Measurements from ENCODE around the gene COL4A2.

COL4A2 gene

DNA sequence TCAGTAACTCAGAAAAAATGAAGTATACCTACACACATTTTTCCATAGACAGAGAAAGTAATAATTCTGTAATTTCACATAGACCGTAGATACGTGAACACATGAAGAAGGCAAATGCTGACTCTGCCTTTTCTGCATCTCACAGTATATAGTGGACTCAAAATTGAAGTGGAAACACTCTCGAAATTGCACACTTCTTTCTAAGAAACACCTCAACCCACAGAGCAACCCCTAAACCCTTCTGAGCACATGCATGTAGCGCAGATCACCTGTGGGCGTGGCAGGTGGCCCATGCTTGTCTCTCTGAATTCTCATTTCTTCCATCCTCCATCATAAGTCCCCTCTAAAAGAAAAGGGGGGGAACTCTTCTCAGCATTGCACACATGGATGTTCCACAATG lies 34.9 kb upstream of the COL4A2 start:
- DNase-seq (ENCODE audit: low read depth), result no peak

DNA sequence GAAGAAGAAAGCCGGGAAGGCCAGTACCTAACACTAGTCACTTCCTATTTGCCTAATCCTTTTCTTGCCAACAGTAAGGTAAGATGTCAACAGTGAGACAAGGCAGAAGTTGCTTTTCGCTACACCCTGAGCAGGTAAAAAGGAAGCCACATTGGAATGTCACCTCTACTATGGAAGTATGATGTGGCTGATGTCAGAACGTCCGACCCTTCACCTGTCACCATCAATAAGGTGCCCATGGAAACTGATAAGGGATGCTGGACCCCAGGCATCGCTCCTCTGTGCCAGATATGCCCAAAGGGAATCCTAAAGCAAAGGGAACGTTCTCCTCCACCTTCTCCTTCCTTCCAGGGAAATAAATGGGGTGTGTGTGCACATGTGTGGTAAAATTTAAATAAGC lies 34.4 kb upstream of the COL4A2 start:
- DNase-seq (ENCODE audit: low read depth), result no peak

DNA sequence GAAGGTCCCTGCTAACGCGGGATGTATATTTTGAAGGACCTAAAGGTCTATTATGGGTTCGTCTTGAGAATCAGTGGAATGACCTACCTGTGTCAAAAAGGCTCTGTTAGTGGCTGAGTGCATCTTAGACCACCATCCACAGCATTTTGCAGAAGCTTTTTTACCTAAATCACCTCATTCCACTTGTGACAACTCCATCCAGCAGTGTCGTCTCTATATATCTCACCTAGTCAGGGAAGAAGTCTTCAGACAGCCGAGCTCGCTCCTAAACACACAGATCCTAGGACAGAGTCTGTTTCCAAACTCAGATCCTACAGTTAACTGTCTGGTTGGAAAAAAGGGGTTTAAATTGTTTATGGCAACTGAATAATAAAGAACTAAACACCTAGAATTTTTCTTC lies 33.8 kb upstream of the COL4A2 start:
- no peak for DNase-seq (ENCODE audit: low read depth)

DNA sequence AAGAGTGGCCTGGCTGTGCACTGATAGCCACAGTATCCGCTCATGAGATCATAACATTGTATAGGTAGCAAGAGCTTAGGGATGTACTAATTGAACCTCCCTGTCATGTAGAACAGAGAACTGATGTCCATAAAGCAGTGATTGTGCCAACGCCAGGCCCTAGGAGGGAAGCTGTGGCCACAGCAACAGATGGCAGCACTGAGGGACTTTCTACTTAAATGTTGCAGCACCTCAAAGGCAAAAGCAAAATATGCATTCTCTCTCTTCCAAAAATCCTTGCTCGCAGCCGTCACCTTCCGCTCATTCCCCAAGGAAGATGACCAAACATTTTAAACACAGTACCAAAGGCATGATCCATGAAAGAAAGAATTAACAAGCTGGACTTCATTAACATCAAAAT lies 32.4 kb upstream of the COL4A2 start:
- DNase-seq (ENCODE audit: low read depth), result no peak

DNA sequence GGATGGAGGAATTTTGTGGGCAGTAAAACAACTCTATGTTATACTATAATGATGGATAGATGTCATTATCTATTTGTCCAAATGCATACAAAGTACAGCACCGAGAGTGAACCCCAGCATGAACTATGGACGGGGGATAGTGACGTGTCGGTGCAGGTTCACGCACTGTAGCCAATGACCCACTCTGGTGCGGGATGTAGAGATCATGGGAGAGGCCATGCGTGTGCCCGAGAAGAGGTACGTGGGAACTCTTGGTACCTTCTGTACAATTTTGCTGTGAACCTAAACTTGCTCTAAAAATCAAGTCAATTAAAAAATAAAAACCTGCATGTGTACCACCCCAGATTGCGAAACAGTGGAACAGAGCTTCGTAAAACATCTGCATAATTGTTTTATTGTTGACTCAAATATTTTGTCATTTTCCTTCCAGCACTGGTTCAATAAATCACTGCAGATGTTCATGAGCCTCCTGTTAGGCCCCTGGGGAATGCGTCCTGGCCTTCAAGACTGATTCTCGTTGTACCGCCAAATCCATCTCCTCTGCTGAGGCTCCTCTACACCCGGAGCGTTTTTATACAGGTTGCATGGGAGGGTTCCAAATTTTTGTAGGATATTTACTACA lies 31.0 kb upstream of the COL4A2 start:
- DNase-seq (ENCODE audit: low read depth), result no peak

DNA sequence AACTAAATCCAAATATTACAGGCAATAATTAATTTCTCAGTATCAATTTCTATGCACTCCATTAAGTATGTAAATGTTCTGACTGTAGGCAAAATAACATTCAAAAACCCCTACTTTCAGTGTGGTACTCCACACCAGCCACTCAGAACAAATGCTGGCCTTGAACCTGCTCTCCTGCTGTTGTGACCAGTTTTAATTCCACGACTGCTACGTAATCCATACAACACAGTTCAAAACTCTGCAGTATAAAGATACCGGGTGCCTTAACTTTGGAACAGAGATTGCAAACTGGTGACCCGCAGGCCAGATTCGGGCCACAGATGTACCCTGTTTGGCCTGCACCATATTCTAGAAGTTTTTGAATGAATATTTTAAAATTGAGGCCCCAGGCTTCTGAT lies 30.5 kb upstream of the COL4A2 start:
- DNase-seq (ENCODE audit: low read depth), result no peak

DNA sequence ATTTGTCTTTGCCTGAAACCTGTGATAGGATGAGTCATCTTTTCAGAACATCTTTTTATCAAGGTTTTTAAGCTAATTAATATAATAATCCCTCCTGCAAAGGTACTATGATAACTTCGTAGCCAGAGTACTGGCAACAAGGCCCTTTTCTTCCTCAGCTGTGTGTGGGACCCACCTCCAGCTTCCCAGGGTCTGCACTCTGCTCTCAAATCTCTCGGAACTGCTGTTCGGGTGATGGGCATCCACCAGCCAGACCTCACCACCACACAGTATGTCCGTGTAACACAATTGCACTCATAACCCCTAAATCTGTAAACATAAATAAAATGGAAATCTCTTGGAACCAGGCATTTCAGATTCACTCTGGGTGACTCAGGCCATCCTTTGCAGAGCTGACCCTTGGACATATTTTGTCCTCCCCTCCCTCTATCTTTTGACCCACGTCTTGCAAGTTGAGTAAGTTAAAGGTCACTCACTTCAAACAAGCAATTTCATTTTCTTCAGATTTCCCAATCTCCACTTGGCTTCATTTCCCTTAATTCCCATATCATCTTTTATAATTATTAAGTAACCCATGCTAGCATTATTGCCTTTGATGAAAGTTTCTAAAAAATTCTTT lies 29.6 kb upstream of the COL4A2 start:
- no peak for DNase-seq (ENCODE audit: low read depth)

DNA sequence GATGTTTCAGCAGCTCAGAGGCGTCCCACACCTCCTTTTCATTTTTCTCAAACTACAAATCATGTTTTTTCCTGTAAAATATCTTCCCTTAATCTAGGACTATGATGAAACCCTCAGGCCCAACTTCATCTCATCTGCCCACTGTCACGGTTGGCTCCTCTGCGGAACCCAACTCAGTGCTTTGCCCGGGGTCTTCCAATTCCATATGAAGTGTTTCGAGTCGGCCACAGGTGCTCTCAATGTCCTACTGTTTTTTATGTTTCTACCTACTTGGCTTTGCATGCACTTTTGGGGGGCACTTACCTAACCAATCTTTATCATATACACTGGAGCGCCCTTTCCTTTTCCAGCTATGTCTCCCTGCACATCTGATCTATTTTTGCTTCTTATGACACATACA lies 28.2 kb upstream of the COL4A2 start:
- no peak for DNase-seq (ENCODE audit: low read depth)

DNA sequence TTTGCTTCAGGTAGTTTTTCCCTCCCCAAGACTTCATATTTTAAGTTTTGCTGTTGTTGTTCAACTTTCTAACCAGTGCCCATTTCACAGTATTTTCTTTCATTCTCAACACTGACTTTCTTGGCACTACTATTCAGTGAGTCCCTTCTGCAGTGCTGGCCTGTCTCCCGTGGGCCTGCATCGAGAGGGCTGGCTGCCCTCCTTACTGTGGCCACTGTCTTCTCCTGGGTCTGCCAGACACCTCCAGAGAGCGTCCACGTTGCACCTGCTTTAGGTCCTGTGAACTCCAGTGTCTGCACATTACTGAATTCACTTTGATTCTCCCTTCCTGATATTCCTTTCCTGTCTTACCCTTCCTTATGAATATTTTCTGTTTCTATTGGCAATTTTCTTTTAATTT lies 27.4 kb upstream of the COL4A2 start:
- no peak for DNase-seq (ENCODE audit: low read depth)

DNA sequence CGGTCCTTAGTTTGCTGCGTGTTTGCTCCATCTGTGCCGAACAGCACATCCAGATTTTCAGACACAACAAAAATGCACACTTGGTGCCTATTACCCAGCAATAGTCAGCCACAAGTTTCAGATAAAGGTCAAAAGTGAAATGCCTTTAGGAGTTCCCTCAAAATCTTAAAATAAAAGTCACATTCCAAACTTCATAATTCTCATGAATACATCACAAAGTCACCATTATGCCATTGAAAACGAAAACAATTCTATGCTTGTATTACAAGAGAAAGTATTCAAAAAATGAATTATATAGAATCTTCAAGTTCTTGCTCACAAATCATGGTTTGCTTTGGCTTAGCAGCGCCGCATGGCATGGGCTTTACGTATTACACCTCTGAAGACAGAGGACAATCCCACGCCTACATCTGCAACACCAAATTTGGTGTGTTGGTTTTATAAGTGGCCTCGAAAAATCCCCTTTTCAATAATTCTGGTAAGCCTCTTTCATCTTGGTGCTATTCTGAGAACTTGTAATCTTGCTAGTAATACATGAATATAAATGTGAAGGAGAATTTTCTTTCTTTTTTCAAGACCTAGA lies 26.8 kb upstream of the COL4A2 start:
- no peak for DNase-seq (ENCODE audit: low read depth)

DNA sequence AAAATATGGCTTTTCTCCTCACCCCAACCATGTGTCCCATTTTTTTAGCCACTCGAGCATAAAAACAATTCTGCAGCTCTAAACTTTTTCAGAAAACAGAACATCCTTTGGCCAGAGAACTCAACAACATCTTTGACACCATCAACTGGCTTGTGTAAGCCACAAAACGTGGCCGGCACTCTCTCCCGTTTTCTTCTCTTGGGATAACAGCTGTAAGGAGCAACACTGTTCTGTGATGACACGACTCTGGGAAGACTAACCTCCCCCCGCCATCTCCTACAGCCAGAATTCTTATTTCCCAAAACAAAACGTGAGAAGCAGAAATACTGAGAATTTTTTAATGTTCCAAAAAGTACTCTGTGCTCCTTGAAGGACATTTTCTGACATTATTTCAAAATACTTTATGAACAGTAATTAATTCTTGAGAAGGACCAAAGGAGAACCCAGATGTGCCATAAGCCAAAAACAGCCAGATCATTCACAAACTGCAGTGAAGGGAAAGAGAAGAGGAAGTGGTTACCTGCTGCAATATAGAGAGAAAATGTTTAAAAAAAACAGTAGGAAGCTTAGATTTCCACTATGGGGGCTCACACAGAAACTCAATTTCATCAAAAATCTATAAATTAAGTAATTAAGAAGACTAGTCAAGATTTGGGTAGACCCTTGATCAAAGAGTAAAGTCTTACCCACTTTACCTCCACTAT lies 25.9 kb upstream of the COL4A2 start:
- no peak for DNase-seq (ENCODE audit: low read depth)

DNA sequence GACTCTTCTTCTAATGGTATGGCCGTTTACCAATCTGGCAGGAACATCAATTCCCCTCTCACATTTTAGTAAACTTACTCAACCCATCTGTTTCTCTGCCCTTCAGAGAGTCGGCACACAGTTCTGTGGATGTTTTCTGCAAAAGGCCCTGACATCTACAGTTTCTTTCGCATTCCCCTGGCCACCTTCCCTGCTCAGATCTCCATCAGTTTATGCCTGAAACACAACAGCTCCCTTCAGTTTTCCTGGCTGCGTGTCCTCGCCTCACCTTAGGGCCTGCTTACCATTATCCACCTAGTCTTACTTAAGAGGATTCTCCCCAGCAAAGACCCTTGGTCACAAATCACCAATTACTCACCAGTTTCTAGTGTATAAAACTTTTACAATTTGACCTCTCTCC lies 25.3 kb upstream of the COL4A2 start:
- DNase-seq (ENCODE audit: low read depth), result no peak

DNA sequence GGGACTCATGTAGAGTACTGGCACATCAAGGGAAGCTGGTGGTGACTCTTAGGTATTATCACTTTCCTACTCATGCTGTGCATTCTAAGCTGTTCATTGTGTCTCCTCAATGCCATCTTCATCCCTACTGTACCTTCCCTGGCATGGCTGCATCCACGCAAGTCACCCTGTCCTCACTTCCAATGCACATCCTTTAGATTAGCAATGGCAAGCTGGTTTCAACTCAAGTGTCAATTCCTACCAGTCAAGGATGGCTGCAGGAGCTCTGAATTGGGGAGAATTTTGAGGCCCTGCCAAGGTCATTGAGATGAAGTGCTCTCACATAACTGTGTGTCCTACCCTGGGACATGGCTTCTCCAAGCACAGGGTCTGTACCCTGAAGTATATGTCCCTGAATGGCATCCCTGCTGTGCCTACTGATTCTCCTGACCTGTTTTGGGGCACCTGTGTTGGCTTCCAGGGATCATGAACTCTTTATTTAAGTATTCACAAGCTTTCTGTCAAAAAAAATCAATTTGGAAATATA lies 24.7 kb upstream of the COL4A2 start:
- no peak for DNase-seq (ENCODE audit: low read depth)

DNA sequence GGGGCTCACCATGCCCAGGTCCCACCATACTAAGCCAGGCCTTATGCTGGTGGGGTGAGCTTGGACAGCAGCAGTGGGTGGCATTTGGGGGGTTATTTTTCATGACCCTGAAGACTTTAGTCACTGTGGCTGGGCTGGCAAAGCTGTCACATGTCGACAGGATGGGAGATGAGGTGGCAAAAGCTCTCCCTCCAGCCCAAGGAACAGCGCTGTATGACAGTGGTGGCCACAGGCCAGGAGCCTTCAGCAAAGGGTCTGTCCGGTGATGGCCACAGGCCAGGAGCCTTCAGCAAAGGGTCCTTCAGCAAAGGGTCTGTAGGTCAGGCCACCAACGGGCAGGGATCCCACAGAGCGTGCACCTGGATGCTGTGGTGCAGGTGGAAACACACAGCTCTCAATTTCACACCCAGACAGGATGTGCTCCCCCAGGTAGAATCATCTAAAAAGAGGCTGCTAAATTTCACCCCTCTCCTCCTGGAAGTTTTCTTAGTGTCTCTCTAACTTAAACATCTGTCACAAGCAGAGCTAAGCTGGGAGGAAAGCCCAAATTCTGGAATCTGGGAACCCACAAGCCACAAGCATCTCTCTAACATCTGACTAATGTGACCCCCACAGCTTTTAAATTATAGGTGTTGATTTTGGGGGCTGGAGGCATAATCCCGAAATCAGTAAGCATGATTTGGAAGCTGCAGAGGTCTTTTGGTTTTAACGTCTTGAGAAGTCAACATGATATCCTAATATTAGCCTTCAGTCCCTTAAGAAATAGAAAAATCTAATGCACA lies 23.2 kb upstream of the COL4A2 start:
- no peak for DNase-seq (ENCODE audit: low read depth)

DNA sequence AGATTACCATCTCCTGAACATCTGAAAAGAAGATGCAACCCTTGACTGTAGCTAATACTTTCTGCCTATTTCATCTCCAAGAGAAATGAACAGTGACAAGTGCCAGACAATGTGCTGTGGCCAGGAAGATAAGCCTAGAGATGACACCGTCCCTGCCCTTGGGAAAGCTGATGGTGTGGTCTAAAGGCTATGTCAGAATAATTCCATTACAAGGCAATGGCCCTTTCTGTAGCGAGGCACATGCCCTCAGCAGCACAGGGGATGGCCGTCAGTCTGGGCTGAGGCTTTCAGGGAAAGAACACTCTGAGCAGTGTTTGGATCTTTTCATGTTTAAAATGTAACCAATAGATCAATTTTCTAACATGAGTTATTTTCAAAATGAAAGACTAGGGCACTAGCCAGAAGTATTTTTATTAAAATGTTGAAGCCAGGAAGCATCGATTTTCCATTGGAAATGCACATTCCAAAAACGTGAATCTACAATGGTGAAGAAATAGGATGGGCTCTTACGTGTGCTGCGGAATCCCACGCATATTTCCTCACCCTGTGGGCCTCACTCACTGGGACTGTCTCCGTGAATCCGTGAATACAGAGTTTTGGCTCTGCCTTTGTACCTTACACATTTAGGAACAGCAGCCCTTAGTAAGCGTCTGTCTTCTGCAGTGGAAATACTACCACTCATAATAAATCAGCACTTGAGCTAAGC lies 22.2 kb upstream of the COL4A2 start:
- DNase-seq (ENCODE audit: low read depth), result no peak

DNA sequence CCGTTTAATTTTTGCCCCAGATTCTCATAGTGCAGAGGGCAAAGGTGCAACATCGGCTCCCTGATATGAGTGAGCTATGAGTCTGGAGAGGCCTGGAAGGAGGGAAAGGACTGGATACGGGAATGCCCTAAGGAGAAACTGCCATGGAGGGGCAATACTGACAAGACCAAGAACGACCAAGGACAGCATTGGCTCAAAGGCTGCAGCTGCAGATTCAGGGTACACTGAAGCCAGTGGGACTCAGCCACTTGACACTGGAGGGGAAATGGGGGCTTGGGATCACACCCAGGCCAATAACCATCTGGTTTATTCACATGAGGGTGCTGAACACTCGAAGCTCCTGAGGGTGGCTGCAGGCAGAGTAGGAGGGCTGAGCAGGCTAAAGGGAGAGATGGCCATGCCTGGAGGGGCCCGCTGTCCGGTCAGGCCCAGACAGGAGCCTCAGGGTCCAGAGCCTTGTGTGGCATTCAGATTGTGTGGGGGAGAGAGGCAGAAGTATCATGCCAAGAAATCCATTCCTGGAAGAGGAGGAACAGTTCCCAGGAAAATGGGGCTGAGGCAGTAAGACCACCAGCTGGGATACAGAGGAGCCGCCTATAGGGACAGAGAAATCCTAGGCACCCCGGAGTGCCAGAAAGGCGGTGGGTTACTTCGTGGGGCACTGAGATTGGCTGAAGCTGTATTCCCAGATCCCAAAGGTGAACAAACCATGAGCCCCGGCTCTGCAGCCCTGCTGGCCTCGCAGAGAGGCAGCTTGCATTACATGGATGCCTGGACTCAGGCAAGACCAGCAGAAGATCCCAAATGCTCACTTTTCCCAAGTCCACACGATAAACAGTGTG lies 20.9 kb upstream of the COL4A2 start:
- no peak for DNase-seq (ENCODE audit: low read depth)

DNA sequence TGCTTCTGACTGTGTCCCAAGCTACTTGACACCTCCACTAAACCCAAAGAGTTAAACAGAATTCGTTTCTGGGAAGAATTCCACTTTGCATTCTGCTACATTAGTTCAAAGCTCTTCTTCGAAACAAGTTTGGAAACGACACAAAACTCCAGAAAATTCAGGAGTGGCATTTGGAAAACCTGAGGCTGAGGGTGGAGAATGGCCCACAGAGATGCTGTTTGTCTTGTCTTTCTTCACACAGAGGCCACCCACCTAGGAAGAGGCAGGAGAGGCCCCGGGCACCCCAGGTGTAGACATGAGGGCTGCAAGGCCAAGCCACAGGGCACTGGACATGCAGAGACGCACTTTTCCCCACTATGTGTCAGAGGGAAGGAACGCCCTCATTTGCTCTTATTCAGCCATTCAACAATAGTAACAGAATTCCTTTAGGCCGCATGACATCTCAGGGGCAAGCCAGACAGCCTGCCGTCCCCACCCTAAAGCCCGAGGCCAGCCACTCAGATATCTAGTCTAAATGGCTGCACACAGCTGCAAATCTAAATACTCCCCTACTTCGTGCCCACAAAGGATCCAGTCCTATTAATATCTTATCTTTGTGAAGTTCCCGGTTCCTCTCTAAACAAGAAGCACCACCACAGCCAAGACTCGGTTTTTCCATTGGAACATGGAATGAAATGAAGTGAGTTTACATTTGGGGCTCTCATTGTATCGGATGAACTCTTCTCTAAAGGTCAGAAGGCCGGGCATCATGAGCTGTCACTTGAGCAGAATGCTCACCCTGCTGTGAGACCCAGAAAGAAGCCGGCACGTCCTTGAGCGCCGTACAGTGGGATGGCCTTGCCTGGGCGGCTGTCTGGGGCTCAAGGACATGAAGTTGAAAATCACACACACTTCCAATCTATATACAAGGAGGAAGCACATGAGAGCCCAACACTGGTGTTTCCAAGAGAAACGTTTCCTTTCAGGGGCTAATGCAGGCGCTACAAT lies 20.0 kb upstream of the COL4A2 start:
- no peak for DNase-seq (ENCODE audit: low read depth)

DNA sequence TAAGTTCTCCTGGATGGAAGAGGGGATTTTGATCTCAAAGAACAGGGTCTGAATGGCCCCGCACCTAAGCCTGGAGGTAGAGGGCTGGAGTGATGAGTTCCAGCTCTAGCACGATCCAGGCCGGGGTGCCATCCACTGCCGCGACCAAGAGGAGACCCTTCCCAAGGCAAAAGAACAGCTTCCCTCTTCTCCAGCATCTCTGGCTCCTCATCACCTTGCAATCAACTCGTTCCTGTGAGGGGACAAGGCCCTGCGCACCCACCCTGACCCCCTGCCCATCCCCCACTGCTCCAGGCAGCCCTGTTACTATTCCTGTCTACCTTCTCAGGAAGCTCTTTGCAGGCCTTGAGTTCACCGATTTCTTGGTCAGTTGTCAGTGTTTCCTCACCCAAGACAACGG lies 17.9 kb upstream of the COL4A2 start:
- no peak for DNase-seq (ENCODE audit: low read depth)

DNA sequence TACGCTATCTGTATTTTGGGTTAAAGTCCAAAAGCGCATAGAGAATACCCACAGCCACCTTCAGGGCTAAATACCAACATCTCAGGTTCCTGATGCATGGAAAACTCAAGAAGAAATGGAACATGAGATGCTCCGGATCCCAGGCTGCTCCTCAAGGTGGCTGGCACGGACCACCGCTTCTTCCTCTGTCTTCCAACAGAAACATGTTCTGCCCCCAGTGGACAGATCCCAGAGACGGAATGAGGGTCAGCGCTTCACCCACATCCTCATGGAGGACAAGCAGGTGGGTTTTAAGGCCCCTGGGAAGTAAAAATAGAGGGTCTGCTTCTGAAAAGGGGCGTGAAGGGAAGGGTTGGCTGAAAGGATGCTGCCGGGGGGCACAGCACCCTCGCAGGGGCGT lies 17.4 kb upstream of the COL4A2 start:
- no peak for DNase-seq (ENCODE audit: low read depth)

DNA sequence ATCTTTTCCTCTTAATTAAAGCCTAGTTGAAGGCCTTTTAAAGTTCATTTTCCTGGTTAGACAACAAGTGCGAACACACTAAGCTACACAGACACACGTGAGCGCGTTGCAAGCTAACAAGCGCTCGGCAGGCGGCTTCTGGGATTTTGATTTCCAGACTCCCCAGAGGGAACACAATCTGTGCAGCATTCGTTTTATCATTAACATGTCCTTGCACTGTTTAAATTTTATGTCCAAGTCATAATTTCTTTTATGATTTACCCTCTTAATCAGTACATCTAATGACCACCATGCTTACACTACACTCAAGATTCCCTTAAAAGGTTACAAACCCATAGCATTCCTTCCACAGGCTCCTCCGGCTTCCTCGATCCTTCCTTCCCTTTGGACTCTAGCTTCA lies 16.9 kb upstream of the COL4A2 start:
- DNase-seq (ENCODE audit: low read depth), result no peak

All from activated T-cell treated with anti-CD3 and anti-CD28 coated beads for 24 hours (primary cell).